ENCODE data around the gene RND3. TPM values are rescaled to one million over a fixed set of nuclear protein-coding genes. Genes with fewer than 3 reads are reported as not detected.

The RND3 gene
- total and polyA plus RNA-seq, 2 experiments from 2014 or later: 3.3 to 4.2 TPM

DNA sequence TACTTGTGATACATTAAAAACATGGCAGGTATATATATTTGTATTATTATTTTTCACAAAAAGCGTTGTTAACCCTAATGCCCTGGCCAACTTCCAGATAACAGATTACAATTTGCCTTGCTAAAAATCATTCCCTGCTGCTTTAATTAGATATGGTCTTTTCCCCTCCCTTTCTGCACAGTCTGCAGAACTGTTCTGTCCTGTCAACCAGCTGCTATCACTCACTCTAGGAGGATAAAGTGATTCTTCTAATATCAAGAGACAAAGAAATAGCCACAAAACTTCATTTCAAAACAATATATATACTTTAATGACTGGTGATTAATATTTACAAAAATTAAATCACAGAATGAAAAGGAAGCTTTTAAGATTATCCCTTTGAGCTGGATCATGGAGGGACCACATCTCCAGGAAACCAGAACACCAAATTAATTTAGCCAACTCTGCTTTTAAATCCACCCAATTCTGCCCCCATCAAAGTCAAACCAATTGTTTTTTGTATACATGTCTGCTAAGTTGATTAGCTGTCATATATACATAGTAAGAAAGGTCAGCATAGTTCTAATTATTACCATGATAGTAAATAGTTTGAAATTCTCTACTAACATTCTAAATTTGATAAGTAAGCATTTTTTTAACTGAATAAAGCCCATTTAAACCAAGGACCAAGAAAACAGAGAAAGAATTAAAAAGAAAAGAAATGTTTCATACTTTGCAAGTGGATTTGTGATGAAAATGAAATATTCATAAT is 55.7 kb downstream of the RND3 start:
- no peak for DNase-seq (ENCODE audit: low read depth in 1 of 2, low spot score in 1 of 2)
- H3K27me3 ChIP-seq: no peaks in the 10 kb centered on the region
- H3K4me3 ChIP-seq: no peak overlapping the region
- H3K4me1 ChIP-seq (ENCODE audit: low read depth): no peaks in the 10 kb centered on the region
- H3K9me3 ChIP-seq (ENCODE audit: low read depth): no peaks in the 10 kb centered on the region
- TF ChIP-seq, protein P1, sequence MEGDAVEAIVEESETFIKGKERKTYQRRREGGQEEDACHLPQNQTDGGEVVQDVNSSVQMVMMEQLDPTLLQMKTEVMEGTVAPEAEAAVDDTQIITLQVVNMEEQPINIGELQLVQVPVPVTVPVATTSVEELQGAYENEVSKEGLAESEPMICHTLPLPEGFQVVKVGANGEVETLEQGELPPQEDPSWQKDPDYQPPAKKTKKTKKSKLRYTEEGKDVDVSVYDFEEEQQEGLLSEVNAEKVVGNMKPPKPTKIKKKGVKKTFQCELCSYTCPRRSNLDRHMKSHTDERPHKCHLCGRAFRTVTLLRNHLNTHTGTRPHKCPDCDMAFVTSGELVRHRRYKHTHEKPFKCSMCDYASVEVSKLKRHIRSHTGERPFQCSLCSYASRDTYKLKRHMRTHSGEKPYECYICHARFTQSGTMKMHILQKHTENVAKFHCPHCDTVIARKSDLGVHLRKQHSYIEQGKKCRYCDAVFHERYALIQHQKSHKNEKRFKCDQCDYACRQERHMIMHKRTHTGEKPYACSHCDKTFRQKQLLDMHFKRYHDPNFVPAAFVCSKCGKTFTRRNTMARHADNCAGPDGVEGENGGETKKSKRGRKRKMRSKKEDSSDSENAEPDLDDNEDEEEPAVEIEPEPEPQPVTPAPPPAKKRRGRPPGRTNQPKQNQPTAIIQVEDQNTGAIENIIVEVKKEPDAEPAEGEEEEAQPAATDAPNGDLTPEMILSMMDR (IDR thresholded peaks at IDR 0.05; ENCODE audit: low read depth, low read length): no peak
- H3K36me3 ChIP-seq: no peaks in the 10 kb centered on the region
- H3K27ac ChIP-seq: no peak overlapping the region

DNA sequence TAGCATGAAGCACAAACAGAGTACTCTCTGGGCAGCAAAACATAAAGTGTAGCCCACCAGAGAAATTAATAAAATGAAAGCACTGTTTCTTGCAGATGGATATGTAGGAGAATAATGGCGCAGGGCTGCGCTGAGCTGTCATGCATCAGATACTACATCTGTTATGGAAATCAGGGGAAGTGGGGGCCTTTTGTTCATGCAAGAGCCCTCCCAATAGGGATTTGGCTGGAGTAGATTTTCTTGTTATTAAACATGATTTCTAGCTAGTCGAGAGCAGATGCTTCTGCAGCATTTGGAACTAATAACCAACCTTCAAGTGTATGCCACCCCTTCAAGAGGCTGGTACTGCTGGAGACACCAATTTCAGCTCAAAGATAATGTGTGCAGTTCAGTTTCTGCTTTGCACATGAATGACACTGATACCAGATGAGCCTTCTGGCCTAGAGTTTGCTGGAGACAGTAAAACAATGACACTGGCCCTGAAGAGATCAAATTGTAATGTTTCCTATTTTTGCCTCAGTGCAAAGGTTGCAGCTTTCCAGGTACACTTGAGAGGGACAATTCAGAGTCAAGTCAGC is 58.0 kb downstream of the RND3 start:
- DNase-seq (ENCODE audit: low read depth in 1 of 2, low spot score in 1 of 2): no peak
- Histone ChIP-seq H3K27ac (no peak overlapping the region), H3K9me3 (ENCODE audit: low read depth) (no peaks in the 10 kb centered on the region), H3K36me3 (no peaks in the 10 kb centered on the region), H3K27me3 (no peaks in the 10 kb centered on the region), H3K4me3 (no peak overlapping the region), H3K4me1 (ENCODE audit: low read depth) (no peaks in the 10 kb centered on the region)
- TF ChIP-seq, protein P1 (IDR thresholded peaks at IDR 0.05; ENCODE audit: low read depth, low read length): no peak

DNA sequence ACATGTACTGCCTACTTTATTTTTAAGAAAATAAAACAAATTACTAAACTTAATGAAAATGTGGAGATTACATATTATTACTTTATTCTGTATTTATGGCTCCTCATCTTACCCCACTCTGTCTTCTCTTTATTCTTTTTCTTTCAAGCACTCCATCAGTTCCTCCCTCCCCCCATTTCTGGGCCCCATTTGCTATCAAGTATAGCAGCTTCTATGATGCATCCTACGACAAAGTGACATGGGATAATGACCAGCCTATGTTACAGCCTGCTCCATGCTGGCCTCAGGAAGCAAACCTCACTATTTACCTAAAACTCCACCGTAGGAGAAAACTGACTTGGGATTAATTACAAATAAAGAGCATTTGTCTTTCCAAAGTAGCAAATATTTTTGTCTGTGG is 58.8 kb downstream of the RND3 start:
- no peak for DNase-seq (ENCODE audit: low read depth in 1 of 2, low spot score in 1 of 2)
- no peaks in the 10 kb centered on the region for H3K36me3 ChIP-seq
- H3K27me3 ChIP-seq: no peaks in the 10 kb centered on the region
- H3K27ac ChIP-seq: no peak overlapping the region
- no peaks in the 10 kb centered on the region for H3K9me3 ChIP-seq (ENCODE audit: low read depth)
- H3K4me3 ChIP-seq: no peak overlapping the region
- TF ChIP-seq, protein P1 (IDR thresholded peaks at IDR 0.05; ENCODE audit: low read depth, low read length): no peak
- no peaks in the 10 kb centered on the region for H3K4me1 ChIP-seq (ENCODE audit: low read depth)

DNA sequence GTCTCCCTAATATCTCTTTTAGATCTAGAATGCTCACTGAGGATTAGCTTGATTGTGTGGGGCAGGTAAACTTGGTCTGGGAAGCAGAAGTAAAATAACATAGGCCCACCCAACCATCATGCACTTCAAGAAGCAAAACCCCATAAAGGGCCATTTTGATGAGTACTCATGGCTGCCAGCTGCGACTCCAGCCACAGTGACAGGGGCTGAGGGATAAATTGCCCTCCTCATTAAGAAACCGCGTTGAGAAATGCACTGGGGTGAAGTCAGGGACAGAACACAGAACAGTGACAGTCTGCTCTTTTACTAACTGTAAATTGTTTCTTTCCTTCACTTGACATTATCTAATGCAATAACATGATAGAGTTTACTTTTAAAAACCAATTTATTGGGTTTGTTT is 60.2 kb downstream of the RND3 start:
- H3K4me3 ChIP-seq: no peak overlapping the region
- TF ChIP-seq, protein P1 (IDR thresholded peaks at IDR 0.05; ENCODE audit: low read depth, low read length): no peak
- H3K27me3 ChIP-seq: no peaks in the 10 kb centered on the region
- H3K9me3 ChIP-seq (ENCODE audit: low read depth): no peaks in the 10 kb centered on the region
- no peak for DNase-seq (ENCODE audit: low read depth in 1 of 2, low spot score in 1 of 2)
- H3K4me1 ChIP-seq (ENCODE audit: low read depth): no peaks in the 10 kb centered on the region
- H3K36me3 ChIP-seq: no peaks in the 10 kb centered on the region
- H3K27ac ChIP-seq: no peak overlapping the region

DNA sequence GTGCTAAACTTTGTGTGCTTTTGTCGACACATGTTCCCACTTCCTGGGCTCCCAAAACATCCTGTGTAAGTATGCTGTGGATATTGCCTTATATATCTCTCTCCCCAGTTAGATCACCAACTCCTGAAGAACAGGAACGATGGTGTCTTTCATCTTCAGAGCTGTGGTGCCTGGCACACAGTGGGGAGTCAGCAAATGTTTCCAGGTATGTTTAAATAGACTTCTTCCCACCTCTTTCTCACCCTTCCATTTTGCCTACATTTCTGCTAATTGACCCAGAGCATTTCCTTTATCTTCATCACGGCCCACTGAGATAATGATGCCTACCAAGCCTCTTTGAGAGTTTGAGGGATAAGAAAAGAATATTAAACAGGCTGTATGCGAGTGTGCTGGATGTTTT is 60.7 kb downstream of the RND3 start:
- Histone ChIP-seq H3K27ac (no peak overlapping the region), H3K4me1 (ENCODE audit: low read depth) (no peaks in the 10 kb centered on the region), H3K4me3 (no peak overlapping the region), H3K27me3 (no peaks in the 10 kb centered on the region), H3K9me3 (ENCODE audit: low read depth) (no peaks in the 10 kb centered on the region), H3K36me3 (no peaks in the 10 kb centered on the region)
- TF ChIP-seq, protein P1 (IDR thresholded peaks at IDR 0.05; ENCODE audit: low read depth, low read length): no peak
- DNase-seq (ENCODE audit: low read depth in 1 of 2, low spot score in 1 of 2): no peak

All from cardiac muscle cell (in vitro differentiated cells and primary cell).